H9 (cell line): ENCODE measurements around the gene MYO18A. TPM values are rescaled to one million over a fixed set of nuclear protein-coding genes. Genes with fewer than 3 reads are reported as not detected.

Experiments used
- DNase-seq: peaks from one replicate; pipeline ENCODE4 v3.0.0-alpha.2; 2017
- H2AFZ ChIP-seq: one replicate; pipeline ENCODE4 v1.6.1; 2013; ENCODE audit warnings: mild to moderate bottlenecking, low read length, control low read depth, moderate library complexity
- H2AK5ac ChIP-seq: 2 replicates; pipeline ENCODE4 v1.6.1; 2013; ENCODE audit warnings: low read length, control low read depth, mixed read lengths; ENCODE audit not compliant: insufficient read length
- H2BK120ac ChIP-seq: one replicate; pipeline ENCODE4 v1.6.1; 2013; ENCODE audit warnings: low read depth, mild to moderate bottlenecking, low read length, control low read depth, inconsistent platforms; ENCODE audit not compliant: poor library complexity, severe bottlenecking
- H2BK12ac ChIP-seq: 2 replicates; pipeline ENCODE4 v1.6.1; 2013; ENCODE audit warnings: low read length, control low read depth, mixed read lengths, low read depth; ENCODE audit not compliant: insufficient read length
- H2BK15ac ChIP-seq: 2 replicates; pipeline ENCODE4 v1.6.1; 2013; ENCODE audit warnings: low read depth, low read length, control low read depth
- H2BK20ac ChIP-seq: one replicate; pipeline ENCODE4 v1.6.1; 2013; ENCODE audit warnings: low read depth, mild to moderate bottlenecking, low read length, control low read depth, inconsistent platforms; ENCODE audit not compliant: poor library complexity, severe bottlenecking
- H2BK5ac ChIP-seq: 2 replicates; pipeline ENCODE4 v1.6.1; 2013; ENCODE audit warnings: low read length, control low read depth, mixed read lengths; ENCODE audit not compliant: insufficient read length
- H3K14ac ChIP-seq: 2 replicates; pipeline ENCODE4 v1.6.1; 2013; ENCODE audit warnings: low read length, control low read depth; ENCODE audit not compliant: insufficient read depth
- H3K18ac ChIP-seq: 2 replicates; pipeline ENCODE4 v1.6.1; 2013; ENCODE audit warnings: low read depth, mild to moderate bottlenecking, mixed read lengths, low read length, control low read depth; ENCODE audit not compliant: insufficient read length
- H3K23ac ChIP-seq: 2 replicates; pipeline ENCODE4 v1.6.1; 2013; ENCODE audit warnings: low read length, control low read depth, mixed read lengths, low read depth; ENCODE audit not compliant: insufficient read length
- H3K23me2 ChIP-seq: 2 replicates; pipeline ENCODE4 v1.6.1; 2013; ENCODE audit warnings: low read depth, mild to moderate bottlenecking, mixed read lengths, low read length, control low read depth; ENCODE audit not compliant: insufficient read length, poor library complexity, severe bottlenecking
- H3K27ac ChIP-seq: 2 replicates; pipeline ENCODE4 v1.5.1; 2013; ENCODE audit warnings: low read length, control low read depth, mixed read lengths, low read depth; ENCODE audit not compliant: insufficient read length
- H3K27me3 ChIP-seq: 2 replicates; pipeline ENCODE4 v1.6.1; 2013; ENCODE audit warnings: low read length, control low read depth, inconsistent platforms; ENCODE audit not compliant: insufficient read depth
- H3K4ac ChIP-seq: 2 replicates; pipeline ENCODE4 v1.6.1; 2013; ENCODE audit warnings: low read depth, mild to moderate bottlenecking, control low read depth, inconsistent platforms, low read length, moderate library complexity
- H3K4me1 ChIP-seq: 2 replicates; pipeline ENCODE4 v1.6.1; 2013; ENCODE audit warnings: low read length, control low read depth, inconsistent platforms; ENCODE audit not compliant: insufficient read depth
- H3K4me2 ChIP-seq: 2 replicates; pipeline ENCODE4 v1.6.1; 2013; ENCODE audit warnings: low read length, control low read depth, mixed read lengths; ENCODE audit not compliant: insufficient read length, insufficient read depth
- H3K56ac ChIP-seq: 2 replicates; pipeline ENCODE4 v1.6.1; 2013; ENCODE audit warnings: low read depth, mild to moderate bottlenecking, mixed read lengths, low read length, control low read depth; ENCODE audit not compliant: insufficient read length
- H3K79me1 ChIP-seq: 2 replicates; pipeline ENCODE4 v1.6.1; 2013; ENCODE audit warnings: low read depth, mild to moderate bottlenecking, moderate library complexity, low read length, control low read depth, inconsistent platforms; ENCODE audit not compliant: insufficient read depth, poor library complexity, severe bottlenecking
- H3K79me2 ChIP-seq: 2 replicates; pipeline ENCODE4 v1.6.1; 2013; ENCODE audit warnings: low read length, control low read depth, inconsistent platforms; ENCODE audit not compliant: insufficient read depth
- H3K9ac ChIP-seq: 2 replicates; pipeline ENCODE4 v1.6.1; 2013; ENCODE audit warnings: low read length, control low read depth, mixed read lengths; ENCODE audit not compliant: insufficient read length; ENCODE audit errors: extremely low read depth
- H3K9me3 ChIP-seq: one replicate; pipeline ENCODE4 v1.6.1; 2013; ENCODE audit warnings: low read depth, low read length, inconsistent platforms; ENCODE audit not compliant: control insufficient read depth
- H3T11ph ChIP-seq: one replicate; pipeline ENCODE4 v1.6.1; 2013; ENCODE audit warnings: mild to moderate bottlenecking, low read length, control low read depth, inconsistent platforms
- H4K20me1 ChIP-seq: one replicate; pipeline ENCODE4 v1.6.1; 2013; ENCODE audit not compliant: control insufficient read depth, insufficient read length, insufficient read depth
- H4K5ac ChIP-seq: 2 replicates; pipeline ENCODE4 v1.6.1; 2013; ENCODE audit warnings: low read depth, mild to moderate bottlenecking, mixed read lengths, low read length, control low read depth; ENCODE audit not compliant: insufficient read length
- H4K8ac ChIP-seq: replicated peaks from 2 replicates; pipeline ENCODE4 v1.6.1; 2013; ENCODE audit warnings: low read length, control low read depth, mixed read lengths, low read depth; ENCODE audit not compliant: insufficient read length
- H4K91ac ChIP-seq: 2 replicates; pipeline ENCODE4 v1.6.1; 2013; ENCODE audit warnings: low read depth, mild to moderate bottlenecking, moderate library complexity, mixed read lengths, low read length, control low read depth; ENCODE audit not compliant: insufficient read length
- H3K27ac Mint-ChIP-seq, 3 experiments: 2 replicates in 2 of 3; 3 replicates in 1 of 3; pipeline ENCODE4 v1.8.0; 2020 to 2021; ENCODE audit warnings: mixed read lengths in 3 of 3, mild to moderate bottlenecking in 1 of 3, moderate library complexity in 1 of 3
- H3K27me3 Mint-ChIP-seq: 2 replicates; pipeline ENCODE4 v1.8.0; 2021; ENCODE audit warnings: low read depth, mild to moderate bottlenecking, moderate library complexity, mixed read lengths
- H3K36me3 Mint-ChIP-seq, 3 experiments: 2 replicates in 2 of 3; 3 replicates in 1 of 3; pipeline ENCODE4 v1.8.0; 2020 to 2021; ENCODE audit warnings: low read depth in 3 of 3, mixed read lengths in 3 of 3; ENCODE audit not compliant: insufficient read depth in 1 of 3
- H3K4me1 Mint-ChIP-seq, 2 experiments: 2 replicates each; pipeline ENCODE4 v1.8.0; 2020; ENCODE audit warnings: mixed read lengths in 2 of 2
- H3K4me3 Mint-ChIP-seq, 2 experiments: 2 replicates in 1 of 2; 3 replicates in 1 of 2; pipeline ENCODE4 v1.8.0; 2020 to 2021; ENCODE audit warnings: mild to moderate bottlenecking in 2 of 2, mixed read lengths in 2 of 2, moderate library complexity in 1 of 2
- H3K9me3 Mint-ChIP-seq, 2 experiments: 2 replicates in 1 of 2; 3 replicates in 1 of 2; pipeline ENCODE4 v1.8.0; 2020; ENCODE audit warnings: mild to moderate bottlenecking in 2 of 2, mixed read lengths in 2 of 2, moderate library complexity in 1 of 2
- WGBS: extraction: QIAGEN DNeasy Blood & Tissue Kit; methylation state at CpG from one replicate; pipeline ENCODE4 v1.1.7; 2013; ENCODE audit warnings: missing lambda C conversion rate, low lambda C conversion rate, mixed read lengths; ENCODE audit not compliant: insufficient read length; ENCODE audit errors: extremely low coverage; 5-methylcytosine and 5-hydroxymethylcytosine counted together
- total RNA-seq: library from RNA; stranded (reverse); gene quantifications from 2 replicates; pipeline ENCODE4 v1.2.1, GENCODE V29; 2021
- TF ChIP-seq, protein P1 (sequence below): fragments of 200-600 bp; sonication (generic); conservative IDR thresholded peaks from 3 replicates; pipeline ENCODE4 v1.8.0; 2021; ENCODE audit warnings: antibody characterized with exemption, mild to moderate bottlenecking

Gene MYO18A
- total RNA-seq, 1 experiment from 2014 or later: 21.6 TPM

- H3K4me1 ChIP-seq: no peaks in the 10 kb centered on the region
- H2AK5ac ChIP-seq: no peak overlapping the region
- no peak overlapping the region for H3K27ac ChIP-seq
- H2BK20ac ChIP-seq: no peak overlapping the region
- Mint-ChIP-seq H3K4me1 (peaks cover 10 to 14% of the 10 kb centered on the region in 2 experiments), H3K27me3 (no peaks in the 10 kb centered on the region), H3K36me3 (peaks cover 2 to 16% (median 3%) of the 10 kb centered on the region in 3 experiments; a peak in 6 of 7 replicates), H3K27ac (no peak overlapping the region), H3K9me3 (no peaks in the 10 kb centered on the region; a peak in 1 of 5 replicates), H3K4me3 (no peak overlapping the region)
- H3K9ac ChIP-seq: no peak overlapping the region
- H3K23ac ChIP-seq: no peak overlapping the region
- no peak overlapping the region for H4K8ac ChIP-seq
- no peak overlapping the region for H3K18ac ChIP-seq
- H3K9me3 ChIP-seq: no peaks in the 10 kb centered on the region
- H2AFZ ChIP-seq: no peak overlapping the region
- no peak overlapping the region for H3K4ac ChIP-seq
- peak; percentile 90 for DNase-seq
- H2BK5ac ChIP-seq: no peak overlapping the region
- H2BK15ac ChIP-seq: no peak overlapping the region
- H2BK12ac ChIP-seq: no peak overlapping the region
- no peak overlapping the region for H3K4me2 ChIP-seq
- H3K79me2 ChIP-seq: no peaks in the 10 kb centered on the region
- H3K79me1 ChIP-seq: no peaks in the 10 kb centered on the region
- H4K91ac ChIP-seq: no peak overlapping the region
- WGBS: no CpG with 5 or more reads among the region's 20 CpGs
- no peaks in the 10 kb centered on the region for H3K27me3 ChIP-seq
- H2BK120ac ChIP-seq: no peak overlapping the region
- H4K20me1 ChIP-seq: no peaks in the 10 kb centered on the region
- H3T11ph ChIP-seq: no peak overlapping the region
- H3K56ac ChIP-seq: no peak overlapping the region
- H3K23me2 ChIP-seq: no peaks in the 10 kb centered on the region
- TF ChIP-seq, protein P1, sequence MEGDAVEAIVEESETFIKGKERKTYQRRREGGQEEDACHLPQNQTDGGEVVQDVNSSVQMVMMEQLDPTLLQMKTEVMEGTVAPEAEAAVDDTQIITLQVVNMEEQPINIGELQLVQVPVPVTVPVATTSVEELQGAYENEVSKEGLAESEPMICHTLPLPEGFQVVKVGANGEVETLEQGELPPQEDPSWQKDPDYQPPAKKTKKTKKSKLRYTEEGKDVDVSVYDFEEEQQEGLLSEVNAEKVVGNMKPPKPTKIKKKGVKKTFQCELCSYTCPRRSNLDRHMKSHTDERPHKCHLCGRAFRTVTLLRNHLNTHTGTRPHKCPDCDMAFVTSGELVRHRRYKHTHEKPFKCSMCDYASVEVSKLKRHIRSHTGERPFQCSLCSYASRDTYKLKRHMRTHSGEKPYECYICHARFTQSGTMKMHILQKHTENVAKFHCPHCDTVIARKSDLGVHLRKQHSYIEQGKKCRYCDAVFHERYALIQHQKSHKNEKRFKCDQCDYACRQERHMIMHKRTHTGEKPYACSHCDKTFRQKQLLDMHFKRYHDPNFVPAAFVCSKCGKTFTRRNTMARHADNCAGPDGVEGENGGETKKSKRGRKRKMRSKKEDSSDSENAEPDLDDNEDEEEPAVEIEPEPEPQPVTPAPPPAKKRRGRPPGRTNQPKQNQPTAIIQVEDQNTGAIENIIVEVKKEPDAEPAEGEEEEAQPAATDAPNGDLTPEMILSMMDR: peak; percentile 71
- no peak overlapping the region for H4K5ac ChIP-seq
- no peak overlapping the region for H3K14ac ChIP-seq
Observed at GRCh38 chr17:29115961-29116803, 64.0 kb downstream of the MYO18A start.
